Activated T-helper 2 cell treated with anti-CD3 and anti-CD28 coated beads, Interferon-gamma antibody, Interleukin-2, Interleukin-4, amounts not matched to agents 10 μg/mL and 5 μg/mL and 100 μg/mL, durations not matched to agents 14 hours and 24 hours and 36 hours (primary cell): ENCODE measurements around the gene GPA33. TPM values are rescaled to one million over a fixed set of nuclear protein-coding genes. Genes with fewer than 3 reads are reported as not detected.

Source experiments
- DNase-seq: peaks from one replicate; pipeline ENCODE4 v3.0.0; 2021; ENCODE audit warnings: low spot score
- H3K27ac Mint-ChIP-seq: one replicate; pipeline ENCODE4 v1.8.0; 2021; ENCODE audit warnings: mixed read lengths
- H3K27me3 Mint-ChIP-seq: one replicate; pipeline ENCODE4 v1.8.0; 2021; ENCODE audit warnings: low read depth, mixed read lengths
- H3K36me3 Mint-ChIP-seq: one replicate; pipeline ENCODE4 v1.8.0; 2021; ENCODE audit warnings: low read depth, mixed read lengths
- H3K4me1 Mint-ChIP-seq: one replicate; pipeline ENCODE4 v1.8.0; 2021; ENCODE audit warnings: low read depth, mixed read lengths
- H3K4me3 Mint-ChIP-seq: one replicate; pipeline ENCODE4 v1.8.0; 2021; ENCODE audit warnings: low read depth, mild to moderate bottlenecking, moderate library complexity, mixed read lengths
- H3K9me3 Mint-ChIP-seq: one replicate; pipeline ENCODE4 v1.8.0; 2021; ENCODE audit warnings: mixed read lengths
- intact Hi-C: fragments of 100-400 bp; cut with micrococcal nuclease; formaldehyde crosslinking; loops from one replicate; pipeline ENCODE4 v1.15.1; 2023
- total RNA-seq: library from RNA; stranded (reverse); gene quantifications from 2 replicates; pipeline ENCODE4 v1.2.3, GENCODE V29; 2022

Gene GPA33
- total RNA-seq, 1 donor from 2014 or later, result 0.09 TPM

DNA sequence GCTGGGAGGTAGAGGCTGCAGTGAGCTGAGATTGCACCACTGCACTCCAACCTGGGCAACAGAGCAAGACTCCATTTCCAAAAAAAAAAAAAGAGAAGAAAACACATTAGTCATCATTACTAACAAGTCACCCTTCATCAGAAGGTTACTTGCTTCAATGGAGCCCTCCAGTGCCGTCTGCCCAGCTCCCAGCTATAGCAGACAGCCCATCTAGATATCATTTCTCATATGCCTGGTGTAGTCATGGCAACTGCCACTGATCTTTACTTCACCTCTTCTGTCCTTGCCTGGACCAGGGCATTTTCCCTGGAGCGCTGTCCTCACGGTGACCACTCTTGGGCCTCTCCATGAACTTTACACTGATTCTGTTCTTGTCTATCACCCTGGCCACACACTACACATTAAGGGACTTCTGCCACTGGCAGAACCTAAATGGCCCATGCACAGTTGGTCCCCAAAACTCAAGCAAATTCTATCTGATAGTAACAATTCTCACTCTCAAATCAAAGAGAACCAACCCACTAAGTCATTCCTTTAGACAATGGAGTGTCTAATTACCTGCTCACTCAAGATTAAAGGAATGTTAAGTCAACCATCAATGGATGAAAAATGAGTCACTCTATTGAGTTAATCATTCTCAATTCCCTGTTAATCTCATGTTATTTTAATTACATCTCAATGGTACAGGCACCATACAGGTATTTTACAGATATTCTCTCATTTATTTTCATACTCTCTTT is 12.9 kb downstream of the GPA33 start:
- H3K4me3 Mint-ChIP-seq, result no peak overlapping the region
- no peaks in the 10 kb centered on the region for H3K36me3 Mint-ChIP-seq
- H3K9me3 Mint-ChIP-seq, result no peaks in the 10 kb centered on the region
- intact Hi-C loops, result no loop called here
- peaks cover 16% of the 10 kb centered on the region for H3K4me1 Mint-ChIP-seq
- no peak for DNase-seq
- H3K27me3 Mint-ChIP-seq, result peaks cover 22% of the 10 kb centered on the region
- no peak overlapping the region for H3K27ac Mint-ChIP-seq

DNA sequence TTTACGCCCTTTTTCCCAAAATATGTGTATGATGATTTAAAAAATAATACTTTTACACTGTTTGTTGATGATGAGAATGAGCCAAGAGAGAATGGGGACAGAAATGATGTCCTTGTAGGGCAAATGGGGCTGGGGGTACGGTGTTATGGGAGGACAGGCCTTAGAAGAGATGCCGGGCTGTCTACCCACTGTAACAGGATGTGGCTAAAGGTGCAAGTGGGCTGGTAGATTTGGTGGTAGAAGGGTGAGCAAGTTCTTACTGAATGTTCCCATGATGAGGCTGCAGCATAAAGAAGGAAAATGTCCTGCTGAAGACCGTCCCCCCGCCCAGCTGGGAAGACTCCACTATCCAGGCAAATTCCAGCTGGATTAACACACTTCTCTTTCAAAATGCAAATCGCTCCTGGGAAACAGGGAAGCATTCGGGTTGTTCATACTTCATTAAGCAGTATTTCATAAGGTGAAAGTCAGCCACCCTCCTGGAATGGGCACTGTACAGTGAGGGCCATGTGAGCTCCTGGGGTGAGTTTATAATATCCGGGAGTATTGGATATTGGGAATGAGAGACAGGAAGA is 14.0 kb downstream of the GPA33 start:
- Mint-ChIP-seq H3K9me3 (no peaks in the 10 kb centered on the region), H3K27me3 (peaks cover 16% of the 10 kb centered on the region), H3K4me1 (peaks cover 16% of the 10 kb centered on the region), H3K4me3 (no peak overlapping the region), H3K36me3 (no peaks in the 10 kb centered on the region), H3K27ac (no peak overlapping the region)
- intact Hi-C loops, result no loop called here
- DNase-seq, result no peak

DNA sequence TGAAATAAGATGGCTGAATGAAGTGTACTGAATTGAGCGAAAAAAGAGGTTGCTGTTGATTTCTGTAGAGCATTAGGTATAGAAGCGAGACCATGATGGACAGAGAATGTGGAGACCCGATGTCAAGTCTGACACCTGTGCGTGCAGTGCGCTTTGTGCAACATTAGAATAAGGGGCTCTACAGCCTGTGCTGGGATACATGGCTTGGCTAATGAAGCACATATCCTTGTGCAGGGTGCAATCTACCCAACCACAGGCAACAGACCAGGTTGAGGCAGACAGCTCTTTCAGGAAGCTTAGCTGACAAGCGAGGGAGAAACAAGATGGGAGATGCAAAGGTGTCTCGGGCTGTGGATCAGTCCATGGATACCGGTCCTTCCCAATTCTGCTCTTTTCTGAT is 18.9 kb downstream of the GPA33 start:
- Mint-ChIP-seq H3K27ac (no peak overlapping the region), H3K4me3 (no peak overlapping the region), H3K4me1 (peaks cover 16% of the 10 kb centered on the region), H3K27me3 (peaks cover 9% of the 10 kb centered on the region), H3K36me3 (no peaks in the 10 kb centered on the region), H3K9me3 (no peaks in the 10 kb centered on the region)
- DNase-seq, result no peak
- intact Hi-C loops, result no loop called here

DNA sequence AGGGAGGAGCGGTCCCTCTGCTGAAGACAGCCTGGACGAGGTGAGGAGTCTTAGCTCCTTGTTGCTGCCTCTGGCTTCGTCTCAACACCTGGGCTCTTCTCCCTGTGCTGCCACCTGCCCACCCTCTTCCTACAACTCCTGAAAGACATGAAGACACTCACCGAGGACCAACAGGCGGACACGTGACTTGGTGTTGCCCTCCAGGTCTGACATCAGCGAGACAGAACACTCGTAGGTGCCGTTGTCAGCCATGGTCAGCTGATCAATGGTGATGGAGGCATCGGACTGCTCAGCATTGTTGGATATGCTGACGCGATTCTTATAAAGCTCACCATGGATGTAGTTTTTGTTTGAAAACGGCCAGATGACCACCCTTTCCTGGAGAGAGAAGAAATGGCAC is 21.4 kb downstream of the GPA33 start:
- Mint-ChIP-seq H3K36me3 (no peaks in the 10 kb centered on the region), H3K27ac (no peak overlapping the region), H3K27me3 (peaks cover 9% of the 10 kb centered on the region), H3K4me3 (no peak overlapping the region), H3K4me1 (peaks cover 3% of the 10 kb centered on the region), H3K9me3 (no peaks in the 10 kb centered on the region)
- DNase-seq, result no peak
- intact Hi-C loops, result loop anchor here (5.0 to 10.0 kb wide), 5 partner anchors 199 to 489 kb away; no protein-coding TSS in a partner anchor

DNA sequence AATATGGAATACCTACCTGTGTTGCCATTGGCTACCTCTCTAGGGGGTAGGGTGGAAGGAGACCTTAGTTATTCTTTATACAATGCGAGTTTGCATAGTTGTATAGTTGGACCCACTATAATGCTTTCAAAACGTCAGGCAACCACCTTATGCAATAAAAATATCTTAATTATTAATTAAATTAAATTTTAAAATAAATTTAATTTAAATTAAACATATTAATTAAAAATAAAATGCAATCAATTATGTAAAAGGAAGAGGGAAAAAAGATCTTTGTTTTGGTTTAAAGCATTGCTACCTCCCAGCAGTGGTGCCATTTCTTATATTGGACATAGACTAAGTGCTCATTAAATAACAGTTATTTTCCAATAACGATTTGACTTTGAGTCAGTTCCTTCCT is 22.3 kb downstream of the GPA33 start:
- Mint-ChIP-seq H3K4me3 (no peak overlapping the region), H3K4me1 (peaks cover 3% of the 10 kb centered on the region), H3K27ac (no peak overlapping the region), H3K36me3 (no peaks in the 10 kb centered on the region), H3K27me3 (peaks cover 9% of the 10 kb centered on the region), H3K9me3 (no peaks in the 10 kb centered on the region)
- intact Hi-C loops, result loop anchor here (2.0 to 10.0 kb wide), 6 partner anchors 57 to 489 kb away; no protein-coding TSS in a partner anchor
- DNase-seq, result no peak

DNA sequence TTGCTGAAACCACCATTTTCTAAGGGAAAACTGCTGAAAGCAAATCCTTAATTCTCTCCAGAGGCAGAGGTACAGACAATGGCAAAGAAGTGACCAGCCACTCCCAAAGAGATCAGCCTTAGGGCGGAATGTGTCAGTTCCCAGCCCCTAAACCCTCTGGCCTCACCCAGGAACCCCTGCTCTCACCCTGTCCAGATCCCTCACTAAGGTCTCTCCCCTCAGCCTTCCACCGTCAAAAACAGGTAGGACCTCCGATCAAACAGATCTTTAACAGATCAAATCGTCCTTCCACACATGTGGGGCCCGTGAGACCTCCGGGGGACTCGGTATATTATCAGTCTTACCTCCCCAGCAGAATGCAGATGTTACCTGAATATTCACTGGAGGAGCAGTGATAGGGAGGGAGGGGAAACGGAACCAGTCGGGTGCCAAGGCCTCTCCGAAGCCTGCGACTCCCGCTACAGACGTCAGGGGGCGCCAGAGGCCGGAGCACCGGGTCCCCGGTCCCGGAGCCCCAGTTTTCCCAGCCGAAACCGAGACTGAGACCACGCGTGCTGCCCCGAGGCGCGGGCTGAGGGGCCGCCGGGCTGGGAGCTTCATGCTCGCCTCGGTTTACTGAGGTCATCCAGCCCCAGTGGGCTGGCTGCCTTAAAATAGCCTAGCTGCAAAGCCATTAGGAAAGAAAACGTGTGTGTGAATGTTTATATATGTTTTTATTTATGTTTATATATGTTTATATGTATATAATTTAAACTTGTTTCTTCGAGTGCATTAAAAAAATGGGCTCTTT is 23.6 kb downstream of the GPA33 start:
- Mint-ChIP-seq H3K27me3 (peaks cover 9% of the 10 kb centered on the region), H3K9me3 (no peaks in the 10 kb centered on the region), H3K4me1 (peaks cover 3% of the 10 kb centered on the region), H3K27ac (no peak overlapping the region), H3K36me3 (no peaks in the 10 kb centered on the region), H3K4me3 (peak overlapping the region; percentile 41)
- intact Hi-C loops, result loop anchor here (1.0 to 10.0 kb wide), 7 partner anchors 58 to 491 kb away; partner anchors contain the start of gene POU2F1
- DNase-seq, result peak; percentile 67

DNA sequence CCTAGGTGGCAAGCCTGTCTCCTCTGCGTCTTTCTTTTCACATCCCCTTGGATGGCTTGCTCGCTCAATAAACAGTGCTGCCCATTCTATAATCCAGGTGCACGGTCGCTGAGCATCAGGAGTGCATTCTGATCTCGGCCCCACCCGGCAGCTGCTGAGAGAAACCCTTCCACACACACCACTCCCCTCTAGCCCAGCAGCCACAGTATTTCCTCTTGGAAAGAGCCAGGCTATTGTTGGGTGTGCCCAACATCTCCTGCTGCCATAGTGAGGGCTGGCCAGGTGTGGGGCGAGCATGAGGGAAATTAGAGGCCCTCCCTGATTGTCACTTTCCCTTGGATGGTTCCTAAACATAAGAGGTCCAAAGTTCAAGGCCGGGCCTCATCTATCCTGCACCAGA is 24.7 kb downstream of the GPA33 start:
- intact Hi-C loops, result loop anchor here (5.0 to 10.0 kb wide), 5 partner anchors 202 to 492 kb away; no protein-coding TSS in a partner anchor
- H3K27me3 Mint-ChIP-seq, result peaks cover 7% of the 10 kb centered on the region
- H3K4me1 Mint-ChIP-seq, result peaks cover 3% of the 10 kb centered on the region
- H3K9me3 Mint-ChIP-seq, result no peaks in the 10 kb centered on the region
- no peak overlapping the region for H3K4me3 Mint-ChIP-seq
- H3K27ac Mint-ChIP-seq, result no peak overlapping the region
- H3K36me3 Mint-ChIP-seq, result no peaks in the 10 kb centered on the region
- no peak for DNase-seq

DNA sequence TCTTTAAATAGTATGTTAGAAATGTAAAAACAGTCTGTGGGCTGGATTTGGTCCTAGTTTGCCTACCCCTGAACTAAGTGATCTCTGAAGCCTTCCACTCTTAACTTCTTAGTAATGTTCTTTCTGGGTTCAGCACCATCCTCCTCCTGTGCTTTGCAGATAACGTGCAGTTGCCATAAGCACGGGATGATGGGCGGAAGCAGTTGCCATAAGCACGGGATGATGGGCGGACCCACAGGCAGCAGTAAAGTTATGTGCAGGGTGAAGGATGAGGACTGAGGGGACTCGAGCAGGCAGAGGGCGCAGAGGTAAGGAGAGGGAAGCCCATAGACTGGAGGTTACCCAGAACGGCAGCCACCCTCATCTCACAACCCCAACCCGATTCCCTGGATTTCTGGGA is 25.6 kb downstream of the GPA33 start:
- peaks cover 4% of the 10 kb centered on the region for H3K27me3 Mint-ChIP-seq
- peaks cover 3% of the 10 kb centered on the region for H3K4me1 Mint-ChIP-seq
- H3K36me3 Mint-ChIP-seq, result no peaks in the 10 kb centered on the region
- intact Hi-C loops, result loop anchor here (5.0 to 10.0 kb wide), 5 partner anchors 203 to 493 kb away; no protein-coding TSS in a partner anchor
- no peak overlapping the region for H3K27ac Mint-ChIP-seq
- H3K9me3 Mint-ChIP-seq, result no peaks in the 10 kb centered on the region
- DNase-seq, result no peak
- H3K4me3 Mint-ChIP-seq, result no peak overlapping the region

DNA sequence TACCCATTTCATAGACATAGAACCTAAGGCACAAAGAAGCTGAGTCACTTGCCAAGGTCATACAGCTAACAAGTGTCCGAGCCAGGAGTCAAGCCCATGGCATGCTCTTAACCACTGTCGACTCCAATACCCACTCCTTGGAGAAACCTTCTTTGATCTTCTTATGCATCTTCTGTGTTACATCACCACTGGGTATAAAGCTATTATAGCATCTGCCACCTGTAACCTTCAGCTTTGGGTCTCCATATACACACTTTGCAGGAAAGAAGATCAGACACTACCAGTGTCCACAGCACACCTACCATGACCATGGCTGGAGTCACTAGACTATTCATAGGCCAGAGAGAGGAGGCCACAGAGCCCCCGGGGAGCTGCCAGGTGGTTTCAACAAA is 29.1 kb downstream of the GPA33 start:
- Mint-ChIP-seq H3K27ac (no peak overlapping the region), H3K9me3 (no peaks in the 10 kb centered on the region), H3K4me3 (no peak overlapping the region), H3K4me1 (peaks cover 6% of the 10 kb centered on the region), H3K36me3 (no peaks in the 10 kb centered on the region), H3K27me3 (no peaks in the 10 kb centered on the region)
- DNase-seq, result no peak
- intact Hi-C loops, result loop anchor here (10.0 kb wide), 1 partner anchor 344 kb away; no protein-coding TSS in a partner anchor

DNA sequence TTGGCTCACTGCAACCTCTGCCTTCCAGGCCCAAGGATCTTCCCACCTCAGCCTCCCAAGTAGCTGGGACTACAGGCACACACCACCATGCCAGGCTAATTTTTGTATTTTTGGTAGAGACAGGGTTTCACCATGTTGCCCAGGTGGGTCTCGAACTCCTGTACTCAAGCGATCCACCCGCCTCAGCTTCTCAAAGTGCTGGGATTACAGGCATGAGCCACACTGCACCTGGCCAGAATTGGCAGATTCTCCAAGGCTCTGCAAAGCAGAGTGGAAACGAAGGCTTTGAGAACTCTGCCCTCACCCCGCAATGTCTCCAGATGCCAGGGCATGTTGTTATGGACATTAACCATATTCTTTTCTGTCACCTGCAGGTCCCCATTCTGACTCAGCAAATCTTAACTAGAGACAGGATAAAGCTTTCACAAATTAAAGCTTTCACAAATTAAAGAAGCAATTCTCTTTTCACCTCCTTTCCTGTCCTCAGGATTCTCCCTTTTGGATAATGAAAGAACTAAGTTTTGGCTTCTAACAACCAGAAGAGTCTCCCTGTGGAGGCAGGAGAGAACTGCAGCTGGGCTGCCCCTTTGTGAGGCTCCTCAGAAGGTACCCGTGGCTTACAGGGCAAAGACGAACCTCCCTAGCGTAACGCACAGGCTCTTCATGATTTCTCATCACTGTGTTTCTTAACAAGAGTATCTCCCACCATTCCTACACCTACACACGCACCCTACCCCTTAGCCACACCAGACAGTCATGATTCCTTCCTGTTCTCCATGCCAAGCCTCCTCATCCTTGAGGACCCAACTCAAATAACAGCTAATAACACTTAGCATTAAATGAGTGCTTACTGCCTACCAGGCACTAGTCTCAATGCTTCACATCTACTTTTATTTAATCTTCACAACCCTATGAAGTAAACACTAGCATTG is 29.8 kb downstream of the GPA33 start:
- intact Hi-C loops, result loop anchor here (10.0 kb wide), 1 partner anchor 344 kb away; no protein-coding TSS in a partner anchor
- Mint-ChIP-seq H3K4me1 (peaks cover 6% of the 10 kb centered on the region), H3K9me3 (no peaks in the 10 kb centered on the region), H3K36me3 (no peaks in the 10 kb centered on the region), H3K27ac (no peak overlapping the region), H3K4me3 (no peak overlapping the region), H3K27me3 (no peaks in the 10 kb centered on the region)
- no peak for DNase-seq

DNA sequence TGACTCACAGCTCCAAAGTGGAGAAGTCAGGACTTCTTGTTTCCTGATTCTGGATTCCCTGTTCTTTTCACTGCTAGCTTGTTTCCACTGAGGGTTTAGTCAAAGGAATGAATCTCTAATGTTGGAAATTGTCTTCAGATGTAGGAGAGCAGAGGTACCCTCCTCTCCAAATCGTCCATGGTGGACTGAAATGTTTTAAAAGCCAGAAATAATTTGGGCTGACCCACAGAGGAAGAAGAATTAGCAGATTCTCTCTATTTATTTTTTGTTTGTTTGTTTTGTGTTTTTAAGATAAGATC is 30.4 kb downstream of the GPA33 start:
- no peaks in the 10 kb centered on the region for H3K9me3 Mint-ChIP-seq
- H3K36me3 Mint-ChIP-seq, result no peaks in the 10 kb centered on the region
- intact Hi-C loops, result loop anchor here (1.0 to 10.0 kb wide), 3 partner anchors 87 to 345 kb away; no protein-coding TSS in a partner anchor
- no peak overlapping the region for H3K27ac Mint-ChIP-seq
- H3K4me1 Mint-ChIP-seq, result peaks cover 6% of the 10 kb centered on the region
- no peak for DNase-seq
- no peaks in the 10 kb centered on the region for H3K27me3 Mint-ChIP-seq
- no peak overlapping the region for H3K4me3 Mint-ChIP-seq
